ENCODE measurements around the gene CYP39A1.
"Not testable (repeated sequence)": the region's sequence is repeated elsewhere in the genome, so short reads cannot be mapped to it uniquely, and the experiment has no call there.

Gene CYP39A1

DNA sequence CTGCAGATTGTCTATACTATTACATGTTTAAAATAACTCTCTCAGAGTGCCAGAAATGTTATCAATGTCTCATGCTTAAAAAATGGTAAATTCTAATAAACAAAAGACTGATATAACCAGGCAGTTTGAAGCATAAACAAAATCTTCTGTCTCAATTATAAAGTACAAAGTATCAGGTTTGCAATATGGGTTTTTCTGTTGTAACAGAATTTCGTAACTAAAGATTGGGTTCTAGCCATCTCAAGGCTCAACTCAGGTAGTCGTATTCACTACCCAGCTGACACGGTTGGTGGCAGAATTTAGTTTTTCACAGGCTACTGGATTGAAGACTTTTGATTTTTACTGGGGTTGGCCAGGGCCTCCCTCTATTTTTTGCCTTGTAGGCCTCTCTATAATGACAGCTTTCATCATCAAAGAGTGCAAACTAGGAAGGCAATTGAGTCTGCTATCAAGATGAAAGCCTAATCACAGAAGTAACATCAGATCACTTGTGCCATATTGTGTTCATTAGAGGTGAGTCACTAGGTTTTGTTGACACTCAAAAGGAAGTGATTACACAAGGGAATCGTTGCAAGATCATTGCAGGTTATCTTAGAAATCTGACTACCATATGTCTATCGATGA lies 3.6 kb downstream of the CYP39A1 start:
- DNase-seq (ENCODE audit: low read depth) = no peak

GRCh38 chr6:46648108-46648507 lies 4.5 kb downstream of the CYP39A1 start:
- DNase-seq (ENCODE audit: low read depth) = not testable (repeated sequence)

DNA sequence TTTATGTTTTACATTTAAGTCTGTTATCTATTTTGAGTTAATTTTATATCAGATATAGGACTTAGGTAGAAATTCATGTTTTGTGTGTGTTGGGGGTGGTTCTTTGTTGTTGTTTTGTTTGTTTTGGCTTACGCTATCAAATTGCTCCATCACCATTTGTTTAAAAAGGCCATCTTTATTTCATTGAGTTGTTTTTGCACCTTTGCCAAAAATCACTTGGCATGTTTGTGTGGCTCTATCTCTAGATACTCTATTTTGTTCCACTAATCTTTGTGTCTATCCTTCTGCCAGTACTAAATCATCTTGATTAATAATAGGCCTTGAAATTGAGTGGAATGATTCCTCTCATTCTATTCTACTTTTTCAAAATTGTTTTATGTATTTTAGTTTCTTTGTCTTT lies 7.4 kb downstream of the CYP39A1 start:
- no peak for DNase-seq (ENCODE audit: low read depth)

DNA sequence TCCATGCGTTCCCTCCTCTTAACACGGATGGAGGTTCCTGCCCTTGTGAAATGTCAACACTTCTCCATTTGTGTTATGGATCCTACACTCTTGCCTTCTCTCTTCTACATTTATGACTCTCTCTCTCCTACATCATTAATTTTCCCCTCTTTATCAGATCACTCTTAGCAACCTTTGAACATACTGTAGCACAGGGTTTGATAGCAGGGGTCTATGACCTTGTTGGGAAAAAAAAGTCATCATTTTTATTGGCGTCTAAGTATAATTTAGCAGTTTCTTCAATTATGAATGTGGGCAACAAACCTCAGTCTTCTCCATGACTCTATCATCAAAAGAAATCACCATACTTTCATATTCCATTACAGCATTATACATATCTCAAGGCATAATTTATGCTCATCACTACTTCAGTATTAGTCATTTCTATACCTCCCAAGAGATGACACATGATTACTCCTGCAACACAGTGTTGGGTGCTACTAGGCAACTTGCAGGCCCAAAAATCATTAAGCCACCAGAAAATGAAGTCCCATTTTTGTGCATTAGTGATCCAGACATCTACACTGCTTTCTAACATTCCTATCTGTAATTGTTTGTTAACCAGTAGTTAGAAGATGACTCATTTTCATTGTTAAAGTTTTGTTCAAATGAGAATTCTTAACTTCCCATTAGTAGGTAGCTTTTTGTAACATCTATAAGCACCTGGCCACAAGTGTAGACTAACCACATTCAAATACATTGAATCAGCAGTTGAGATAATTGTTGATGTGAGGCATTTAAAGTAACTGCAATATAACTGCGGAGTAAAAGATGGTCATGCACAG lies 9.5 kb downstream of the CYP39A1 start:
- no peak for DNase-seq (ENCODE audit: low read depth)

GRCh38 chr6:46638650-46639049 lies 14.0 kb downstream of the CYP39A1 start:
- DNase-seq (ENCODE audit: low read depth) = no peak

GRCh38 chr6:46637933-46638332 lies 14.7 kb downstream of the CYP39A1 start:
- no peak for DNase-seq (ENCODE audit: low read depth)

DNA sequence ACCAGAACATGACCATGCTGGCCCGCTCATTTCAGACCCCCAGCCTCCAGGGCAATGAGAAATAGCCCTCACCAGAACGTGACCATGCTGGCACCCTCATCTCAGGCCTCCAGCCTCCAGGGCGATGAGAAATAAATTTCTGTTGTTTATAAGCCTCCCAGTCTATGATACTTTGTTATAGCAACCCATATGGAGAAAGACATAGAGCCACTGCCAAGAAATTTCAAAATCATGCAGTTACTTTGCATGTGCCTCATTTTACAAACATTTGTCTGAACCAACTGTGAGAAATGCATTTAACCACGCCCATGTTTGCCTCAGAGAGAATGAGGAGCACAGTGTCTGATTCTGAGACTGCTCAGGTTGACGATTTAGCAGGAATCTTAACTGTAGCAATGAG lies 15.5 kb downstream of the CYP39A1 start:
- DNase-seq (ENCODE audit: low read depth) = peak; percentile 83

GRCh38 chr6:46635462-46635861 lies 17.2 kb downstream of the CYP39A1 start:
- DNase-seq (ENCODE audit: low read depth) = no peak

GRCh38 chr6:46632053-46632452 lies 20.6 kb downstream of the CYP39A1 start:
- DNase-seq (ENCODE audit: low read depth) = no peak

DNA sequence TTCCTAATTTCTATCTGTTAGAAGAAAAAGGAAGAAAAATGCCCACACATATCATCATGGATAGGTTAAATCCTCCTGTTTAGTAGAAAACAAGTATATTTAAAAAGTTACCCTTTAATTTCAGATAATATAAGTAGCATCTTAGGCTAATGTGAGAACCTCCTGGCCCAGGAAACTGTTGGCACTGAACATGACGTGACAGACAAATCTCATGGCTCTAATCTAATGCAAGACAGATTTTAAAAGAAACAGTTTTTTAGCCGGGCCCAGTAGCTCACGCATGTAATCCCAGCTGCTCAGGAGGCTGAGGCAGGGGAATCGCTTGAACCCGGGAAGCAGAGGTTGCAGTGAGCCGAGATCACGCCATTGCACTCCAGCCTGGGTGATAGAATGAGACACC lies 22.9 kb downstream of the CYP39A1 start:
- no peak for DNase-seq (ENCODE audit: low read depth)

GRCh38 chr6:46628976-46629375 lies 23.6 kb downstream of the CYP39A1 start:
- DNase-seq (ENCODE audit: low read depth) = no peak

- no peak for DNase-seq (ENCODE audit: low read depth)
These were observed 24.1 kb downstream of the CYP39A1 start for GRCh38 chr6:46628498-46628897.

- DNase-seq (ENCODE audit: low read depth) = no peak
These were observed 25.6 kb downstream of the CYP39A1 start for GRCh38 chr6:46626976-46627375.

GRCh38 chr6:46626228-46626909 lies 26.2 kb downstream of the CYP39A1 start:
- peak; percentile 41 for DNase-seq (ENCODE audit: low read depth)

DNA sequence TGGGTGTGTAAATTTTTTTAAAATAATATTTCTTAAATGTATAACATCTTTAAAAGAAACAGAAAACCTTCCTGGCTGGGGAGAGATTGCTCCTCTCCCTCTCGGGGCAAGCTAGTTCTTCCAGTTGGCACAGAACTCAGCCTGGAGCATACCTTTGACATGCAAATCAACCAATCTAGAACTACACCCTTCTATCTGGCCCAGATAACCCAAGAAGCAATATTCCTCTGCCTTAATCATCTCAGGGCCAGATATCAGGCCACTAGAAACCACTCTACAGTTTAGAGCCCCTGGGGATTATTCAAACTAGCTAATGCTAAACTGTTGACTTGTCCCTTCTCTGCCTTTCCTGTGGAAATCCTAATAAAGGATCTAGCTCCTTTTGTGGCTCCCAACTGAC lies 33.9 kb downstream of the CYP39A1 start:
- no peak for DNase-seq (ENCODE audit: low read depth)

DNA sequence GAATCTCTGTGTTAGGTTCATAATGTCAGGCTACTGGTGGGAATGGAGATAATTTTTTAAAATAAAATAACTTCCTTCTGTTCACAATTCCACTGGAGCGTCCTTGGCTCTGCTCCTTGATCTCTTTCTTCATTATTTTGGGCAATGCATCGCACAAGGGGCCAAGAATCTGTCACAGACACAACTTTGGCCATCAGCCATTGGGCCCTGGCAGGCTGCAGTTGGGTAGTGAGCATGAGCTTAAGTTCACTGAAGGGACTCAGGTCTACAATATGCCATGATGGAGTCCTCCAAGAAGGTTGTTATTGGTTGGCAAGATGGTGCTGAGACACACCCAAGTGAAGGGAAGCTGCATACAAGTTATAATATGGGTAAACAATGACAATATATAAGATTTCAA lies 40.0 kb downstream of the CYP39A1 start:
- no peak for DNase-seq (ENCODE audit: low read depth)

DNA sequence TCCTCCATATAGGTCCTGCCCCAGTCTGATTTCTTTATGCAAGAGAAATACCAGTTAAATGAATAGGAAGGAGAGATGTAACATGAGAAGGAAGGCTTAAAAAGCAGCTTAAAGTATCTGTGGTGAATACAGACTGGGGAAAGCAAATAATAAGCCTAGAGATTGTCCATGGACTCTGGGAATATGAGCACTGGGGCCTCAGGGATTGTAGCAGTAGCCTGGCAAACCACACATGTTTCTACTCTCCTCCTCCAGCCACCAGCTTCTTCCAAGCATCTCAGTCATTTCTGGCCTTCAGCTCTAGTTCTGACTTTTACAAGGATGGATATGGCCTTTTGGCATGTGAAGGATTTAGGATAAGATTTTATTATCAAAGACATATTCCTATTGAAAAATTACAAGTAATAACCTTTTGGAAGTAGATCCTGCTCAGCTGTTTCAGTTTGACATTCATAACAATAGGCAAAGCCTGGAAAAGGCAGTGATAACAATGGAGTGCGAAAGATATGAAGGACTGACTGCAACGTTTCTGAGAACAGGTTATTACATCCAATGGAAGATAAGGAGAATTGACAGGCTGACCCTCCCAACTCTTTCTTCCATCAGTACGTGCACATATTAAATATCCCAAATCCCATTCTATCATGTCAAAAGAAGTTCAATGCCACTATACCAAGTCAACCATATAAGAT lies 41.6 kb downstream of the CYP39A1 start:
- DNase-seq (ENCODE audit: low read depth) = no peak

DNA sequence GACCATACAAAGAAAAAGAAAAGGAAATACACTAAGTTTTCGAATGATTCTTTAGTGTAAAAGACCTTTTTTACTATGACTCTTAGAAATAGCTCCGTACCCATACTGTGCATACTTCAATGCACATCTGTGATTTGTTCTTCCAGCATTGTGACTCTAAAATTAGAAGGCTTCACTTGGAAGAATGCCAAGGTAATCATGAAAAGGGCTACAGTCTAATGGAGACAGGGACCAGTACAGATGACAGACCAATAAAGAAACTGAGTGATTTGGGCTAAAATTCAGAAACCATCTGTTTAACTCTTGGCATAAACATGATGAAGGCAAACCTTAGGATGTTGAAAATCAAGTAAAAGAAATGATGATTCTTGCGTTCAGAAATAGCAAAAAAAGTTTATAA lies 46.3 kb downstream of the CYP39A1 start:
- DNase-seq (ENCODE audit: low read depth) = no peak

DNA sequence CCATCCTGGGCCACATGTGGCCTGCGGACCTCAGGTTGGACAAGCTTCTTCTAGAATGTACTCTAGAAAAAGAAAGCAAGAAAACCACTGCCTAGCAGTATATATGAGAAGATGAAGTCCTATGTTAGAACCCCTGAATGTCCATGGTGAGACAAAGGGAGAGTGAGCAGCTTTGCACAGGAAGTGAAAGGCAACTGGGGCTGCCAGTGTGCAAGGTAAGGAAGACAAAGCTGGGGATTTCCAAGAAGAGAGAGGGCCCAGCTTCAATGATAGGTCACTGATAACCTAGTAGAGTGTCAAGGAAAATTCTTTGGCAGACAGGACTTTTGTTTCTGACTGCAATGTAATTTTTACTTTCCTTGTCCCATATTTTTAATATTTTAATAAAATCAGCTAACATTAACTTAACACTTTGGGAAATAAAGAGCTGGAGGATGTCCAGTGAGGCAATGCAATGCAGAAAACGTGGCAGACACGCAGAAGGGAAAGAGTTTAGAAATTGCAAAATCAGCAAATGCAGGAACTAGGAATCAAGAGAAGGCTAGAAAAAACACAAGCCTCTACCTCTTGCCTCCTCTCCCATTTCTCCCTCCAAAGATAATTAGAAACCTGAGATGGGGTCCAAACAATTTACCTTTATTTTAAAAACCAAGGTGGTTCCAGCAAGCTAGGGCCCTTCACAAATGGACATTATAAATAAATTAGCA lies 47.4 kb downstream of the CYP39A1 start:
- no peak for DNase-seq (ENCODE audit: low read depth)

GRCh38 chr6:46598215-46598614 lies 54.4 kb downstream of the CYP39A1 start:
- no peak for DNase-seq (ENCODE audit: low read depth)

DNA sequence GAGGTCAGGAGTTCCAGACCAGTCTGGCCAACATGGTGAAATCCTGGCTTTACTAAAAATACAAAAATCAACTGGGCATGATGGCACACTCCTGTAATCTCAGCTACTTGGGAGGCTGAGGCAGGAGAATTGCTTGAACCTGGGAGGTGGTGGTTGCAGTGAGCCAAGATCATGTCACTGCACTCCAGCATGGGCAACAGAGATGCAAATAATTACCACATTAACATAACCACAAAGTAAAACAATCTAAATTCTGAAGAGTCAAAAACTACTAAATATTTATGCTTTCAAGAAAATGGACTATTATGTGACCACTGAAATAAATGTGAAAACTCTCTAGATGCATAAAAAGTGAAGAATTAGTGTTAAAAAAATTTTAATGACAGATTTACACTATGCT lies 59.9 kb downstream of the CYP39A1 start:
- no peak for DNase-seq (ENCODE audit: low read depth)

DNA sequence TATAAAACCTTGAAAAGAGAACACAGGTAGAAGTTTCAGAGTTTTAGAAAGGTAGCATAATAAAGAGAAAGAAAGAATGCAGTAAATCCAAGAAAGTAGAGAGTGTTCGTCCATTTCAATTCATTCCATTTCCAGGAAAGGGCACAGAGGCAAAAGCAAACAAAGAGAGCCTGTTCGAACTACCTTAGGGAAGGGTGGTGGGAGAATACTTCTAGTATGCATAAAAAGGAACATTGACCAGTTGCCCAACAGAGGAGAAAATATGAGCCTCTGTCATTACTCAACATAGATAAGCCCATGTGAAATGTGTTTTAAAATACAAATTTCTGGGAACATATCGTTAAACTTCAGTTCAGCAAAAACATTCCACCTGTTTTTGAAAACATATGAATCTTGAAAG lies 60.6 kb downstream of the CYP39A1 start:
- DNase-seq (ENCODE audit: low read depth) = no peak

All from stromal cell of bone marrow (primary cell).